OCI-LY7 (cell line): Measurements from ENCODE around the gene POLA1. TPM values are rescaled to one million over a fixed set of nuclear protein-coding genes. Genes with fewer than 3 reads are reported as not detected.

Source experiments
- BruUV-seq: library from RNA; stranded (reverse); fragments of 400-500 nt; replicated peaks from 2 replicates; lab custom pipeline; 2021; lab: Mats Ljungman, UMichigan
- CTCF ChIA-PET: fragments of 300-600 bp; sonication (Branson Sonifier 250); formaldehyde crosslinking; loops from one replicate; lab custom pipeline; 2022; ENCODE audit warnings: antibody characterized with exemption; ENCODE audit not compliant: unreplicated experiment; lab: Charles Lee
- POLR2A ChIA-PET: fragments of 300-600 bp; sonication (Branson Sonifier 250); formaldehyde crosslinking; loops from one replicate; lab custom pipeline; 2022; ENCODE audit warnings: antibody characterized with exemption; lab: Charles Lee
- DNase-seq: peaks from one replicate; pipeline ENCODE4 v3.0.0-alpha.2; 2015; ENCODE audit warnings: low spot score
- H2AFZ ChIP-seq: fragments of 200-600 bp; sonication (generic), shearing (Covaris generic); 2 replicates; pipeline ENCODE4 v1.6.1; 2014; ENCODE audit warnings: mild to moderate bottlenecking, antibody characterized with exemption, low read length, moderate library complexity
- H3K27ac ChIP-seq: fragments of 200-600 bp; sonication (generic); 2 replicates; pipeline ENCODE4 v1.5.1; 2014; ENCODE audit warnings: mixed run types, low read depth, mild to moderate bottlenecking, moderate library complexity, low read length, inconsistent platforms; ENCODE audit not compliant: poor library complexity, severe bottlenecking
- H3K36me3 ChIP-seq: fragments of 200-600 bp; sonication (generic); 2 replicates; pipeline ENCODE4 v1.6.1; 2014; ENCODE audit warnings: mild to moderate bottlenecking, antibody characterized with exemption, low read length, moderate library complexity, mixed read lengths; ENCODE audit not compliant: insufficient read depth
- H3K4me1 ChIP-seq: fragments of 200-600 bp; sonication (generic); 2 replicates; pipeline ENCODE4 v1.5.1; 2014; ENCODE audit warnings: mild to moderate bottlenecking, low read length; ENCODE audit not compliant: insufficient read depth, poor library complexity, severe bottlenecking
- H3K4me2 ChIP-seq: fragments of 200-600 bp; sonication (generic); 2 replicates; pipeline ENCODE4 v1.6.1; 2014; ENCODE audit warnings: mild to moderate bottlenecking, low read length
- H3K4me3 ChIP-seq: fragments of 200-600 bp; sonication (generic); 2 replicates; pipeline ENCODE4 v1.5.1; 2014; ENCODE audit warnings: mild to moderate bottlenecking, low read depth, low read length; ENCODE audit not compliant: poor library complexity, severe bottlenecking
- H3K79me2 ChIP-seq: fragments of 200-600 bp; sonication (generic); 2 replicates; pipeline ENCODE4 v1.6.1; 2016; ENCODE audit warnings: low read depth, mild to moderate bottlenecking, low read length, moderate library complexity, mixed read lengths; ENCODE audit not compliant: insufficient read depth
- H3K9me2 ChIP-seq: fragments of 200-600 bp; sonication (generic); 2 replicates; pipeline ENCODE4 v1.6.1; 2016; ENCODE audit warnings: mild to moderate bottlenecking, low read length, mixed read lengths; ENCODE audit not compliant: insufficient read depth
- H3K9me3 ChIP-seq: fragments of 200-600 bp; sonication (generic); 2 replicates; pipeline ENCODE4 v1.6.1; 2014; ENCODE audit warnings: mild to moderate bottlenecking, mixed run types, low read length, mixed read lengths
- H4K20me1 ChIP-seq: fragments of 200-600 bp; sonication (generic); 2 replicates; pipeline ENCODE4 v1.6.1; 2014; ENCODE audit warnings: mild to moderate bottlenecking, antibody characterized with exemption, low read length, moderate library complexity, mixed read lengths; ENCODE audit not compliant: insufficient read depth
- EZH2phosphoT487 ChIP-seq: fragments of 200-600 bp; sonication (generic); IDR thresholded peaks from 2 replicates; pipeline ENCODE4 v1.6.1; 2018; ENCODE audit warnings: low read depth, borderline replicate concordance, mild to moderate bottlenecking, mixed run types, antibody characterized with exemption, low read length, moderate library complexity, mixed read lengths
- intact Hi-C: fragments of 100-400 bp; cut with micrococcal nuclease; formaldehyde crosslinking; loops from one replicate; pipeline ENCODE4 v1.10.0; 2022; ENCODE audit not compliant: unreplicated experiment
- total RNA-seq, 2 experiments: library from RNA; depleted of rRNA in 1 of 2; stranded (reverse); fragments of >200 nt in 1 of 2; shearing (Covaris generic) in 1 of 2; gene quantifications; 2 replicates each; pipeline ENCODE4 v1.2.3, GENCODE V29; 2014 to 2022
- TF ChIP-seq, protein P1 (sequence below): fragments of 200-600 bp; sonication (generic); conservative IDR thresholded peaks from 2 replicates; pipeline ENCODE4 v1.5.1; 2014; ENCODE audit warnings: mild to moderate bottlenecking, antibody characterized with exemption, low read length, moderate library complexity, mixed read lengths

POLA1 gene
- total RNA-seq, 2 experiments from 2014 or later: 58.0 to 65.1 TPM

GRCh38 chrX:24702362-24703184 lies 8.9 kb downstream of the POLA1 start:
- H4K20me1 ChIP-seq: no peaks in the 10 kb centered on the region; the same call in 1 of the 2 replicates
- ChIA-PET CTCF (no interaction called here), POLR2A (interaction anchor here (0.6 kb wide), 1 partner anchor 496 kb away, joined by 3 read pairs; no protein-coding TSS in a partner anchor)
- H3K27ac ChIP-seq: no peak overlapping the region
- TF ChIP-seq EZH2phosphoT487: no peak
- TF ChIP-seq, protein P1, sequence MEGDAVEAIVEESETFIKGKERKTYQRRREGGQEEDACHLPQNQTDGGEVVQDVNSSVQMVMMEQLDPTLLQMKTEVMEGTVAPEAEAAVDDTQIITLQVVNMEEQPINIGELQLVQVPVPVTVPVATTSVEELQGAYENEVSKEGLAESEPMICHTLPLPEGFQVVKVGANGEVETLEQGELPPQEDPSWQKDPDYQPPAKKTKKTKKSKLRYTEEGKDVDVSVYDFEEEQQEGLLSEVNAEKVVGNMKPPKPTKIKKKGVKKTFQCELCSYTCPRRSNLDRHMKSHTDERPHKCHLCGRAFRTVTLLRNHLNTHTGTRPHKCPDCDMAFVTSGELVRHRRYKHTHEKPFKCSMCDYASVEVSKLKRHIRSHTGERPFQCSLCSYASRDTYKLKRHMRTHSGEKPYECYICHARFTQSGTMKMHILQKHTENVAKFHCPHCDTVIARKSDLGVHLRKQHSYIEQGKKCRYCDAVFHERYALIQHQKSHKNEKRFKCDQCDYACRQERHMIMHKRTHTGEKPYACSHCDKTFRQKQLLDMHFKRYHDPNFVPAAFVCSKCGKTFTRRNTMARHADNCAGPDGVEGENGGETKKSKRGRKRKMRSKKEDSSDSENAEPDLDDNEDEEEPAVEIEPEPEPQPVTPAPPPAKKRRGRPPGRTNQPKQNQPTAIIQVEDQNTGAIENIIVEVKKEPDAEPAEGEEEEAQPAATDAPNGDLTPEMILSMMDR: no peak
- H2AFZ ChIP-seq: no peak overlapping the region
- no peaks in the 10 kb centered on the region for H3K9me2 ChIP-seq
- peaks cover 10% of the 10 kb centered on the region for H3K4me1 ChIP-seq
- no peak overlapping the region for H3K4me3 ChIP-seq
- H3K4me2 ChIP-seq: no peak overlapping the region
- H3K79me2 ChIP-seq: peaks cover 40% of the 10 kb centered on the region
- BruUV-seq: no TSS peak
- no peak for DNase-seq
- H3K36me3 ChIP-seq: peaks cover 96% of the 10 kb centered on the region
- H3K9me3 ChIP-seq: no peaks in the 10 kb centered on the region
- intact Hi-C loops: no loop called here

- ChIA-PET POLR2A (no interaction called here), CTCF (no interaction called here)
- H2AFZ ChIP-seq: no peak overlapping the region
- no peak overlapping the region for H3K27ac ChIP-seq
- H3K9me2 ChIP-seq: no peaks in the 10 kb centered on the region
- no peak for DNase-seq
- peaks cover 35% of the 10 kb centered on the region for H3K79me2 ChIP-seq
- peaks cover 6% of the 10 kb centered on the region for H3K4me1 ChIP-seq
- H3K9me3 ChIP-seq: no peaks in the 10 kb centered on the region
- no peak overlapping the region for H3K4me2 ChIP-seq
- H3K36me3 ChIP-seq: peaks cover 98% of the 10 kb centered on the region
- intact Hi-C loops: no loop called here
- H3K4me3 ChIP-seq: no peak overlapping the region
- TF ChIP-seq EZH2phosphoT487: no peak
- TF ChIP-seq, protein P1: no peak
- H4K20me1 ChIP-seq: no peaks in the 10 kb centered on the region
- BruUV-seq: no TSS peak
These were observed 9.4 kb downstream of the POLA1 start for GRCh38 chrX:24703185-24703494.

DNA sequence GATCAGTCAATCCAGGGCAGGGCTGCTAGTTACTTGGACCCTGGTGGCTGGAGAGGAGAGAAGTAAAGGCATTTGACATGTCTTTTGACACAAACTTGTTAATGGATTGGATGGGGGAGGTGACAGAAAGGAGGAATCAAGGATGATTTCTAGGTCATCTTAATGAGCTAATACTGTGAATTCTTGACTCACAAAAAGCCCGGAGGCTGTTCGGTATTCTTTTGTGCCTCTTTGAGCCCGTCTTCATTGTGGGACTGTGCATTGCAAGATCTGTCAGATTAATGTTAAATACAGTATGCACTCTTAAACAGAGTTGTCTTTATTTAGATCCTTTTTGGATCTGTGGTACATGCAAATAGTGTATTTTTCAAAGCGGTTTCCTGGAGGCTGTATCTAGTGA lies 25.1 kb downstream of the POLA1 start:
- Histone ChIP-seq H2AFZ (no peak overlapping the region), H3K4me3 (no peak overlapping the region), H3K4me2 (no peak overlapping the region), H3K79me2 (no peaks in the 10 kb centered on the region), H4K20me1 (no peaks in the 10 kb centered on the region), H3K36me3 (peaks cover 100% of the 10 kb centered on the region), H3K27ac (no peak overlapping the region), H3K9me3 (no peaks in the 10 kb centered on the region), H3K4me1 (peaks cover 10% of the 10 kb centered on the region), H3K9me2 (no peaks in the 10 kb centered on the region)
- ChIA-PET POLR2A (no interaction called here), CTCF (no interaction called here)
- no peak for TF ChIP-seq EZH2phosphoT487
- TF ChIP-seq, protein P1: no peak
- no peak for DNase-seq
- BruUV-seq: no TSS peak
- intact Hi-C loops: no loop called here
